NOMO-1 treated with DMSO at 0.1 percent for 48 hours (cell line): ENCODE measurements around the gene PRPF38A.

Experiments
- DNase-seq: peaks from one replicate; lab custom pipeline; 2025; ENCODE audit not compliant: unreplicated experiment; lab: John Stamatoyannopoulos, UW

The PRPF38A gene

GRCh38 chr1:52460694-52461093, 56.3 kb downstream of the PRPF38A start:
- DNase-seq = no peak

- DNase-seq = no peak
These were observed 57.4 kb downstream of the PRPF38A start for GRCh38 chr1:52461821-52462220.

DNA sequence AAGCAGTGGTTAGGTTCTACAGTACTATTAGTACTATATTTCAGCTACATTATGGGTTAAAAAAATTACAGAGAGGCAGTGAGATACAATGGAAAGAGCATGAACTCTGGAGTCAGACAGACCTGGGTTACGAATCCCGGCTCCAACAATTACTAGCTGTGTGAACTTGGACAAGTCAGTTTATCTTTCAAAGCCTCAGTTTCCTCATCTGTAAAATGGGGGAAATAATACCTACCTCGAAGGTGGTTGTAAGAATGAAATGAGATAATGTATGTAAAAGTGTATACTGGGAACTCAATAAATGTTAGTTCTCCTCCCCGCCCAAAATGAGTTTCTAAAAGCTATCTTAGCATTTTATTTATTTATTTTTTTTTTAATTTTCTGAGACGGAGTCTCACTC, 59.5 kb downstream of the PRPF38A start:
- DNase-seq = no peak

GRCh38 chr1:52469108-52469507, 64.7 kb downstream of the PRPF38A start:
- DNase-seq = no peak
